ENCODE measurements around the gene KSR2.

The KSR2 gene

DNA sequence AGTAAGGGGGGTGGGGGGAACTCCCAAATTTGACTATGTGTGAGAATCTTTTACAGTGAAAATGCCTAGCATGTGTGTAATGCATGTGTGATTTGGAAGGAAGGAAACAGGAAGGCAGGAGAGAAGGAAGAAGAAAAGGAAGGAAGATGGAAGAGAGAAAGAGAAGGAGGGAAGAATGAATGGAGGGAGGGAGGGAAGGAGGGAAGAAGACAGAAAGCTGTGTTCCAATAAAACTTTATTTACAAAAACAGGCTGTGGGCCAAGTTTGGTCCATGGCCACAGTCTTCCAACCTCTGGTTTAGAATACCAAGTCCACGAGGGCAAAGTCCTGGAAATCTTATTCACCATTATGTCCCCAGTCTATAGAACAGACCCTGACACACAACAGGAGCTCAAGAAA lies 278.9 kb downstream of the KSR2 start:
- Histone ChIP-seq H3K27ac (ENCODE audit: low read length) (no peak overlapping the region), H4K20me1 (ENCODE audit: insufficient read depth, low read length) (no peaks in the 10 kb centered on the region), H3K4me2 (ENCODE audit: low read length) (no peak overlapping the region), H3K4me3 (ENCODE audit: low read length) (no peak overlapping the region), H3K36me3 (replicated peaks; ENCODE audit: low read depth, low read length) (no peaks in the 10 kb centered on the region), H2AFZ (ENCODE audit: low read depth, low read length) (no peak overlapping the region), H3K27me3 (ENCODE audit: low read depth, low read length) (0 out of 2 replicates have a peak, but pooled peaks cover 6% of the 10 kb centered on the region), H3K4me1 (ENCODE audit: low read length) (no peaks in the 10 kb centered on the region), H3K79me2 (ENCODE audit: low read length) (no peaks in the 10 kb centered on the region), H3K9me3 (ENCODE audit: insufficient read depth, low read length) (no peaks in the 10 kb centered on the region), H3K9ac (ENCODE audit: low read length) (no peak overlapping the region)
- TF ChIP-seq EZH2phosphoT487 (IDR thresholded peaks at IDR 0.05; ENCODE audit: low read depth) (no peak), CTCF (IDR thresholded peaks at IDR 0.05; ENCODE audit: low read depth, low read length) (no peak)

GRCh38 chr12:117688446-117688845 lies 280.3 kb downstream of the KSR2 start:
- no peaks in the 10 kb centered on the region for H3K79me2 ChIP-seq (ENCODE audit: low read length)
- peaks cover 10% of the 10 kb centered on the region for H3K27me3 ChIP-seq (ENCODE audit: low read depth, low read length)
- no peaks in the 10 kb centered on the region for H3K4me1 ChIP-seq (ENCODE audit: low read length)
- no peak overlapping the region for H3K9ac ChIP-seq (ENCODE audit: low read length)
- no peaks in the 10 kb centered on the region for H3K9me3 ChIP-seq (ENCODE audit: insufficient read depth, low read length)
- H3K4me2 ChIP-seq (ENCODE audit: low read length) = no peak overlapping the region
- no peak overlapping the region for H3K4me3 ChIP-seq (ENCODE audit: low read length)
- TF ChIP-seq EZH2phosphoT487 (IDR thresholded peaks at IDR 0.05; ENCODE audit: low read depth) (no peak), CTCF (IDR thresholded peaks at IDR 0.05; ENCODE audit: low read depth, low read length) (no peak)
- H3K27ac ChIP-seq (ENCODE audit: low read length) = no peak overlapping the region
- H4K20me1 ChIP-seq (ENCODE audit: insufficient read depth, low read length) = no peaks in the 10 kb centered on the region
- no peaks in the 10 kb centered on the region for H3K36me3 ChIP-seq (replicated peaks; ENCODE audit: low read depth, low read length)
- no peak overlapping the region for H2AFZ ChIP-seq (ENCODE audit: low read depth, low read length)

- Histone ChIP-seq H3K27ac (ENCODE audit: low read length) (no peak overlapping the region), H4K20me1 (ENCODE audit: insufficient read depth, low read length) (no peaks in the 10 kb centered on the region), H3K36me3 (replicated peaks; ENCODE audit: low read depth, low read length) (no peaks in the 10 kb centered on the region), H3K4me1 (ENCODE audit: low read length) (no peaks in the 10 kb centered on the region), H3K79me2 (ENCODE audit: low read length) (no peaks in the 10 kb centered on the region), H3K9ac (ENCODE audit: low read length) (no peak overlapping the region), H3K4me2 (ENCODE audit: low read length) (no peak overlapping the region), H2AFZ (ENCODE audit: low read depth, low read length) (no peak overlapping the region), H3K27me3 (ENCODE audit: low read depth, low read length) (peaks cover 11% of the 10 kb centered on the region), H3K9me3 (ENCODE audit: insufficient read depth, low read length) (no peaks in the 10 kb centered on the region), H3K4me3 (ENCODE audit: low read length) (no peak overlapping the region)
- no peak for TF ChIP-seq CTCF (IDR thresholded peaks at IDR 0.05; ENCODE audit: low read depth, low read length)
These were observed 281.8 kb downstream of the KSR2 start for GRCh38 chr12:117686911-117687377.

GRCh38 chr12:117686210-117686609 lies 282.6 kb downstream of the KSR2 start:
- Histone ChIP-seq H2AFZ (ENCODE audit: low read depth, low read length) (no peak overlapping the region), H3K9ac (ENCODE audit: low read length) (no peak overlapping the region), H3K4me2 (ENCODE audit: low read length) (no peak overlapping the region), H3K36me3 (replicated peaks; ENCODE audit: low read depth, low read length) (no peaks in the 10 kb centered on the region), H3K27me3 (ENCODE audit: low read depth, low read length) (peaks cover 11% of the 10 kb centered on the region), H3K79me2 (ENCODE audit: low read length) (no peaks in the 10 kb centered on the region), H3K4me1 (ENCODE audit: low read length) (no peaks in the 10 kb centered on the region), H3K4me3 (ENCODE audit: low read length) (no peak overlapping the region), H3K27ac (ENCODE audit: low read length) (no peak overlapping the region), H3K9me3 (ENCODE audit: insufficient read depth, low read length) (no peaks in the 10 kb centered on the region), H4K20me1 (ENCODE audit: insufficient read depth, low read length) (no peaks in the 10 kb centered on the region)
- no peak for TF ChIP-seq CTCF (IDR thresholded peaks at IDR 0.05; ENCODE audit: low read depth, low read length)
- TF ChIP-seq EZH2phosphoT487 (IDR thresholded peaks at IDR 0.05; ENCODE audit: low read depth) = no peak

All from OCI-LY3 (cell line).